HG02610 (cell line): ENCODE data around the gene CAMTA1.
"Not testable (repeated sequence)": the region's sequence is repeated elsewhere in the genome, so short reads cannot be mapped to it uniquely, and the experiment has no call there.

Source experiments
- ATAC-seq: cut with Tn5 transposase; IDR thresholded peaks from one replicate; pipeline ENCODE4 v1.9.1; 2021; ENCODE audit warnings: mild to moderate bottlenecking, moderate library complexity; ENCODE audit not compliant: unreplicated experiment

The CAMTA1 gene

GRCh38 chr1:7689307-7689706 is 904.1 kb downstream of the CAMTA1 start:
- not testable (repeated sequence) for ATAC-seq

DNA sequence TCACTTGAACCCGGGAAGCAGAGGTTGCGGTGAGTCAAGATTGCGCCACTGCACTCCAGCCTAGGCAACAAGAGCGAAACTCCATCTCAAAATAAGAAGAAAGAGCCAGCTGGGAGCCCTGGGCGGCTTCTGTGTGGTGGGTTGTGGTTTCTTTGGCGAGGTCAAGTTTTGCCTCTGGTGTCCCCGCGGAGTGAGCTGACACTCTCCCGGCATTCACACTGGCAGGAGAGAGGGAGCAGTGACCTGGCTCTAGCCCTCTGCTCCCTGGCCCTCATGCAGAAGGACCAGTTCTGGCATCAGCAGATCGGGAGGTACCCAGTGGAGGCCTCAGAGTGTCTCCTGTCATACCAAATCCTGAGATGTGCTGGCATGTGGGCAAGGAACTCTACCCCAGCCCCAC is 904.8 kb downstream of the CAMTA1 start:
- ATAC-seq: no peak

DNA sequence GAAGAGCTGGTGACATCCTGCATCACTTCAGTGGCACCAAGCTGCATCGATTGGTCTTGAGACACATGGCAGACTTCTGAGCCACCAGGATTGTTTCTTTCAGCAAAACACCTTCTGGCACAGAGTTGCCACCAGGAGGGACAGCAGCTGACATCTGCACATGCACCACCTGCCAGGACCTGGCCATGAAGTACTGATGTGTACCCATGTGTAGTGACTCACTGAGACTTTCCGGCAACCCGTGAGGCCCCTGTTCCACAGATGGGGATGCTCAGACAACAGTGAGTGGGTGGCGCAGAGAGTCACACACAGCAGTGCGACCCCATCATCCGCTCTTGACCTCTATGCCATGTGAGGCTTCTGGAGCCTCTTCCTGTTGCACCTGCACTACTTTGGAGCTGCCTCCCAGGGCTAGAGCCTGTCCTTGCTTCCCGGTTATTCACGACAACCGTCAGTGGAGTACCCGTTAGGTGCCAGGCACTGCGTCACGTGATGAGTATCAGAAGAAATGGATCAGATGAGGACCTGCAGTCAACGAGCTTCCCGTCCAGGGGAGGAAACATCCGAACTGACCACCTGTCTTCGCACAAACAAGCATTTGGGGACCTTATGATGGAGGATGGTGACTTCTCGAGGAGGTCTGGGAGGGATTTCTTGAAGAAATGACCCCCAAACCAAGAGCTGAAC is 905.4 kb downstream of the CAMTA1 start:
- ATAC-seq: no peak

GRCh38 chr1:7691576-7691975 is 906.3 kb downstream of the CAMTA1 start:
- no peak for ATAC-seq

- ATAC-seq: no peak
Observed at GRCh38 chr1:7692005-7692404, 906.8 kb downstream of the CAMTA1 start.

GRCh38 chr1:7693037-7693436 is 907.8 kb downstream of the CAMTA1 start:
- ATAC-seq: not testable (repeated sequence)

DNA sequence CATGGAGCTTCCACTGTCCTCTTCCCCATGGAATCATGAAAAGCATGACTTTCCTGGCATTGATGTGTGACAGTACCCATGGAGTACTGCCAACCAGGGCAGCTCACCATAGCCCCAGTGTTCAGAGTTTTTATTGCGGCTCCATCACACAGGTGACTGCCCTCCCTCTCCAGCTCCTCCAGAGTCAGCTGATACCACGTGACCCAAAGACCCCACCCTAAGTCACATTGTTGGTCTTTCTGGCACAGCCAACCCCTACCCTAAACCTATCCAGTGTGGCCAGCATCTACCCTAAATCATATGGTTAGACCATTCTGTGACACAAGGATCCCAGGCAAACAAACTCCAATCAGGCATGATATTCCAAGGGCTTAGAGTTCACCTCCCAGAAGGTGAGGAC is 908.4 kb downstream of the CAMTA1 start:
- ATAC-seq: no peak

DNA sequence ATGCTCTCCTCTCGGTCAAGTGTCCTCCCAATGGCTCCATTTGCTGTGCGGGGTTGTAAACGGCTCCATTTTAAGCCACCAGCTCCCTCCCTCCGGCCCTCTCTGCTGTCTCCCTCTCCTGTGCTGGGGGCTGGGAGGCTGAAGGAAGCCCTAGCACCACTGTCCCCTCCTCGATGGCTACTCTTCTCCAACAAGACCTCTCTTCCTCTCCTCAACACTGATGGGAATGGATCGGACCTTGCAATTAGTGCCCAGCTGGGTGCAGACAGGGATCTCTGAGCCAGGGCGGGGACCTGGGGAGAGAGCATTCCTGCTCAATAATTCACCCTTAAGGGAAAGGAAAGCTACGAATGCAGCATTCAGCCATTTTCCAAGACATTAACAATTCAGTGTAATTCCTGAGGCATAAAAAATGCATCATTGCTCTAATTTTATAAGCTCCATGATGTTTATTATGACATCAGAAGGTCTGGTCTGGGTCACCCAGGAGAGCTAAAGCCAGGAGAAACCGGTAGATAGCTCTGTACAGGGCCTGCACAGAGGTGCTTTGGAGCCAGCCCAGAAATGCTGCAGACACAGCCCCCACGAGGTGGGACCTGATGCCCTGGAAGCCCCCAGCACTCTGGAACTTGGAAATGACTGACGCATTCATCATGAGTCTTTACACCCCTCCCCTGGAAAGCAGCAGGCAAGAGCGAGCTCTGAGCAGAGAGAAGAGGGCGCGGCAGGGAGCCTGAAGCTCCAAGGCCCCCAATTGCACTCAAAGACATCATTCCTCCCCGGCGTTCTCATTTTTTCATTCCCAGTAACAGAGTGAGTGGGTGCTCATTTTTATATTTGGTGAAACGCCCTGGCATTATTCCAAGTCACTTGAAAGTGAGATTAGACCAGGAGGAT is 909.6 kb downstream of the CAMTA1 start:
- no peak for ATAC-seq

GRCh38 chr1:7695497-7696117 is 910.4 kb downstream of the CAMTA1 start:
- no peak for ATAC-seq

DNA sequence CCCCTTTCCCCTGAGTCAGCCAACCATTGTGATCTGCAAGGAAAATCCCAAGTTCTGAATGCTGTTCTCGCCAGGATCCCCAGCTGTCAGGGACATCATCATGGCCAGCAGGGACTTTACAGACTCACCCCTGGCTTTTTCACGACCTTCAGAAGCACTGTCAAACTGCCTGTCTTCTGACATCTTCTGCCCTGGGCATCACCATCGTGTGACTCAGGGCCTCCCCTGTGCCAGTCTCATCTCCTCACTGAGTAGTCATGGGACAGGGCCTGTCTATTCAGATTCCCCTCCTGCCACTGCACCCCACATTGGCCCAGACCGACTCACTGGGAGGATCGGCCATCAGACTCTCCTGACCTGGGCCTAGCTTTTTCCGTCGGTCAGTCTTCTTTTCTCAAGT is 913.4 kb downstream of the CAMTA1 start:
- ATAC-seq: no peak

GRCh38 chr1:7702365-7702764 is 917.1 kb downstream of the CAMTA1 start:
- no peak for ATAC-seq

DNA sequence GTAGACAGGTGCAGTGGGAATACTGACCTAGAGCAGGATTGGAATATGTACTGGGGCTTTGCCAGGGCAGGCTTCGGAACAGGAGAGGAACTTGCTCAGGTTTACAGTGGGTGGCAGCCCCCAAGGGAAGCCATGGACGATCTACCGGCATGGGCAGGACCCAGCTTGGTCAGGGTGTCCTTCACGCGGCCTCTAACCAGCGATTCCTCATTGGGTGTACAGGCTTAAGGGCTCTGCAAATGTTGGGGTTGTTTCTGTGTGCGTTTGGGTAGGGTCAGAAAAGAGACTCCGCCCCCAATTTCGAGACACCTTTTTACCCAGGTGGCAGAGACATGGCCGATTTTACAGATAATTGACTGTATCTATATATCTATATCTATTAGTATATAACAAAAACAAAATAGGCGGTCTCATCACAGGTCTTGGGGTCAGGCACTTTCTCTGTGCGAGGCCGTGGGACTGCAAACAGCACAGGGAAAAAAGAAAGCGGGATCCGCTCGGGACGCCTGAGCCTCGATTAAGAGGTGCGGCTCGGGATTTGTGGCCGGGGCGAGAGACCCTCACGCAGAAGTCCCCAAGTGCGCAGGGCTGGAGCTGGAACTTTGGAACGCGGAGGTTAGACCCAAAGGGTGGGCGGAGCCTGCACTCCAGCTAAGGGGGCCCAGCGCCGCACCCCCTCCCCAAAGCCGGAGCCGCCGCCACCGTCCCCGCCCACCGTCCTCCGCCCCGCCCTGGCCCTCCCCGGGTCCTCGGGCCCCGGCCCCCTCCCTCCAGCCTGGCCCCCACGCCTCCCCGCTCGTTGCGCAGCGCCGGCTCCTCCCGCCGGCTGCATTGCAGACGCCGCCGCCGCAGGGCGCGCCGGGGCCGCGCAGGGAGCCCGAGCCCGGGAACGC is 918.3 kb downstream of the CAMTA1 start:
- ATAC-seq: no peak

- ATAC-seq: peak; percentile 94
Observed at GRCh38 chr1:7704214-7705047, 919.2 kb downstream of the CAMTA1 start.

GRCh38 chr1:7705048-7705907 is 920.0 kb downstream of the CAMTA1 start:
- no peak for ATAC-seq

- ATAC-seq: no peak
Observed at GRCh38 chr1:7705908-7706216, 920.6 kb downstream of the CAMTA1 start.

DNA sequence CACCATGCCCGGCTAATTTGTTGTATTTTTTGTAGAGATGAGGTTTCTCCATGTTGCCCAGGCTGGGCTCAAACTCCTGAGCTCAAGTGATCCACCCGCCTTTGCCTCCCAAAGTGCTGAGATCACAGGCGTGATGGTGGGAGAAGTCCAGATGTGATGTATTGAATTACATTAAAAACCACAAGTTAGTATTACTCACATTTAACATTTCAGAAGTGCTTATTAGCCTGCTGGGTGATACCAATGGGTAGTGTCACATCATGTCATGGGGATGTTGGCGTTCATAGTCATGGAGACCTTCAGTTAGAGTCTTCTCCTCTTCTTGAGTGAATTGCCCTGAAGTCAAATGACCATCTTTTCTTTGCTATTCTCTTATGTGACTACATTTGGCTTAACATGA is 922.3 kb downstream of the CAMTA1 start:
- ATAC-seq: no peak

GRCh38 chr1:7708065-7708464 is 922.8 kb downstream of the CAMTA1 start:
- ATAC-seq: not testable (repeated sequence)

GRCh38 chr1:7710859-7711258 is 925.6 kb downstream of the CAMTA1 start:
- ATAC-seq: no peak

DNA sequence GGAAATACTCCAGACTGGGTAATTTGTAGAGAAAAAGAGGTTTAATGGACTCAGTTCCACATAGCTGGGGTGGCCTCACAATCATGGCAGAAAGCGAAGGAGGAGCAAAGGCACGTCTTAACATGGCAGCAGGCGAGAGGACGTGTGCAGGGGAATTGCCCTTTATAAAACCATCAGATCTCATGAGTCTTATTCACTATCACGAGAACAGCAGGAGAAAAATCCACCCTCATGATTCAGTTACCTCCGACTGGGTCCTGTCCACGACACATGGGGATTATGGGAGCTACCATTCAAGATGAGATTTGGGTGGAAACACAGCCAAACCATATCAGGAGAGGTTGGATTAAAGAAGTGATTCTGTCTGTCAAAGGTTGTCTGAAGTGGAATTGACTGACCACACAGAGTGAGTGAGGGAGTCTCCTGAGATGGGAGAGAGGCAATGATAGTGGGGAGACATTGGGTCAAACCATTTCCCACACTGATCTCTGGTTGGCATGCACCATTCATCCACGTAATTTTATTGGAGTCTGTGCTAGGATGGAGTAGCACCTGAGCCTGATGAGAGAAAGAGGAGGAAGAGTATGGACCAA is 927.6 kb downstream of the CAMTA1 start:
- no peak for ATAC-seq
